HCT116 (cell line): ENCODE data around the gene WSCD2. TPM values are rescaled to one million over a fixed set of nuclear protein-coding genes. Genes with fewer than 3 reads are reported as not detected.

Experiments used
- ATAC-seq: fragments of 200-7000 bp; cut with Tn5 transposase; 2 replicates; pipeline ENCODE4 v1.9.1; 2020; ENCODE audit warnings: mild to moderate bottlenecking, moderate library complexity
- BruUV-seq: library from RNA; stranded (reverse); fragments of 400-500 nt; replicated peaks from 2 replicates; lab custom pipeline; 2021; lab: Mats Ljungman, UMichigan
- CTCF ChIA-PET: fragments of 300-600 bp; sonication (Branson Sonifier 250); formaldehyde crosslinking; loops from one replicate; lab custom pipeline; 2021; ENCODE audit warnings: antibody characterized with exemption; lab: Charles Lee
- POLR2A ChIA-PET: fragments of 300-600, 350-600 bp; sonication (Branson Sonifier 250); formaldehyde crosslinking; loops from one replicate; lab custom pipeline; 2021; ENCODE audit warnings: antibody characterized with exemption; lab: Charles Lee
- RAD21 ChIA-PET, 2 experiments: fragments of 300-600 bp; sonication (Branson Sonifier 250); formaldehyde crosslinking; loops; one replicate each; lab custom pipeline; 2023; ENCODE audit warnings: low total read pairs in 2 of 2; ENCODE audit not compliant: uncharacterized antibody in 2 of 2, unreplicated experiment in 2 of 2, low non-redundant PET in 1 of 2; lab: Charles Lee
- DNase-seq: peaks from one replicate; pipeline ENCODE4 v3.0.0-alpha.2; 2010; ENCODE audit warnings: low read depth, low spot score
- H2AFZ ChIP-seq: fragments of 200-600 bp; shearing (Covaris generic), sonication (generic); 2 replicates; pipeline ENCODE4 v1.6.1; 2017; ENCODE audit warnings: low read depth, mixed run types, mixed read lengths, antibody characterized with exemption, low read length; ENCODE audit not compliant: poor library complexity, severe bottlenecking
- H3K27ac ChIP-seq: 2 replicates; pipeline ENCODE4 v1.5.1; 2012; ENCODE audit warnings: low read depth, low read length
- H3K27me3 ChIP-seq: fragments of 200-600 bp; sonication (generic); 2 replicates; pipeline ENCODE4 v1.6.1; 2016; ENCODE audit warnings: mixed run types, low read length, mixed read lengths; ENCODE audit not compliant: insufficient read depth
- H3K36me3 ChIP-seq, 2 experiments: fragments of 200-500 bp in 1 of 2; fragments of 200-600 bp in 1 of 2; sonication (Bioruptor generic) in 1 of 2; sonication (generic) in 1 of 2; 2 replicates each; pipeline versions ENCODE4 v1.5.1 to v1.6.1; 2014 to 2016; ENCODE audit warnings: low read length in 2 of 2, inconsistent platforms in 1 of 2, mixed read lengths in 1 of 2, mixed run types in 1 of 2; ENCODE audit not compliant: insufficient read depth in 2 of 2, control insufficient read depth in 1 of 2
- H3K4me1 ChIP-seq, 2 experiments: fragments of 200-600 bp in 1 of 2; sonication (generic) in 1 of 2; 2 replicates each; pipeline versions ENCODE4 v1.5.1 to v1.6.1; 2012 to 2017; ENCODE audit warnings: low read length in 2 of 2, inconsistent platforms in 1 of 2, mild to moderate bottlenecking in 1 of 2, mixed read lengths in 1 of 2, mixed run types in 1 of 2, moderate library complexity in 1 of 2; ENCODE audit not compliant: insufficient read depth in 2 of 2, control insufficient read depth in 1 of 2
- H3K4me2 ChIP-seq: fragments of 200-600 bp; sonication (generic); 2 replicates; pipeline ENCODE4 v1.6.1; 2017; ENCODE audit warnings: mixed run types, low read length, mixed read lengths
- H3K4me3 ChIP-seq, 2 experiments: fragments of 200-600 bp in 1 of 2; sonication (generic) in 1 of 2; replicated peaks in 1 of 2; 2 replicates each; pipeline ENCODE4 v1.5.1; 2011 to 2016; ENCODE audit warnings: low read length in 2 of 2, control low read depth in 1 of 2, low read depth in 1 of 2, mild to moderate bottlenecking in 1 of 2, mixed read lengths in 1 of 2, mixed run types in 1 of 2
- H3K79me2 ChIP-seq: fragments of 200-600 bp; sonication (generic); 2 replicates; pipeline ENCODE4 v1.6.1; 2017; ENCODE audit warnings: mild to moderate bottlenecking, mixed run types, low read length, moderate library complexity, mixed read lengths; ENCODE audit not compliant: insufficient read depth
- H3K9ac ChIP-seq: fragments of 200-600 bp; sonication (generic); 2 replicates; pipeline ENCODE4 v1.6.1; 2016; ENCODE audit warnings: low read length, mixed read lengths
- H3K9me2 ChIP-seq: fragments of 200-600 bp; sonication (generic), shearing (Covaris generic); 2 replicates; pipeline ENCODE4 v1.6.1; 2017; ENCODE audit warnings: mixed run types, mild to moderate bottlenecking, moderate library complexity; ENCODE audit not compliant: insufficient read depth
- H3K9me3 ChIP-seq, 2 experiments: fragments of 200-500 bp in 1 of 2; fragments of 200-600 bp in 1 of 2; sonication (Bioruptor generic) in 1 of 2; sonication (generic) in 1 of 2; 2 replicates each; pipeline ENCODE4 v1.6.1; 2014 to 2017; ENCODE audit warnings: low read length in 2 of 2, mixed read lengths in 2 of 2, inconsistent platforms in 1 of 2, low read depth in 1 of 2, mild to moderate bottlenecking in 1 of 2, mixed run types in 1 of 2, moderate library complexity in 1 of 2; ENCODE audit not compliant: control insufficient read depth in 1 of 2, insufficient read depth in 1 of 2
- H4K20me1 ChIP-seq: fragments of 200-600 bp; sonication (generic), shearing (Covaris generic); 2 replicates; pipeline ENCODE4 v1.6.1; 2017; ENCODE audit warnings: mixed run types, mild to moderate bottlenecking, moderate library complexity; ENCODE audit not compliant: insufficient read depth
- EZH2phosphoT487 ChIP-seq: fragments of 200-600 bp; IDR thresholded peaks from 2 replicates; pipeline ENCODE4 v1.6.1; 2018; ENCODE audit warnings: antibody characterized with exemption, borderline replicate concordance
- FOSL1 ChIP-seq: IDR thresholded peaks from 2 replicates; pipeline ENCODE4 v1.6.1; 2012; ENCODE audit warnings: low read depth
- JUND ChIP-seq: IDR thresholded peaks from 2 replicates; pipeline ENCODE4 v1.6.1; 2012
- POLR2AphosphoS5 ChIP-seq: IDR thresholded peaks from 2 replicates; pipeline ENCODE4 v1.6.1; 2011; ENCODE audit warnings: mild to moderate bottlenecking, low read depth, low read length, moderate library complexity
- SRF ChIP-seq: IDR thresholded peaks from 2 replicates; pipeline ENCODE4 v1.6.1; 2012; ENCODE audit warnings: low read depth
- YY1 ChIP-seq: IDR thresholded peaks from 2 replicates; pipeline ENCODE4 v1.6.1; 2011; ENCODE audit warnings: low read length, low read depth, moderate library complexity, mild to moderate bottlenecking; ENCODE audit not compliant: insufficient replicate concordance; ENCODE audit errors: extremely low read depth
- intact Hi-C: fragments of 100-400 bp; cut with micrococcal nuclease; formaldehyde crosslinking; loops from 2 replicates; pipeline ENCODE4 v1.10.0; 2022
- total RNA-seq: library from RNA; stranded (reverse); gene quantifications from one replicate; pipeline ENCODE4 v1.2.1, GENCODE V29; 2021; ENCODE audit not compliant: unreplicated experiment
- TF ChIP-seq, protein P1 (sequence below): IDR thresholded peaks from 2 replicates; pipeline ENCODE4 v1.6.1; 2012
- TF ChIP-seq, protein P2 (sequence below): IDR thresholded peaks from 2 replicates; pipeline ENCODE4 v1.6.1; 2012; ENCODE audit warnings: low read depth
- TF ChIP-seq, protein P3 (sequence below), 3 experiments: fragments of 200-600 bp in 1 of 3; sonication (generic) in 1 of 3; IDR thresholded peaks in 2 of 3; conservative IDR thresholded peaks in 1 of 3; 2 replicates each; pipeline ENCODE4 v1.5.1; 2012 to 2017; ENCODE audit warnings: low read depth in 2 of 3, low read length in 2 of 3, antibody characterized with exemption in 1 of 3, borderline replicate concordance in 1 of 3, control low read depth in 1 of 3, mild to moderate bottlenecking in 1 of 3, mixed read lengths in 1 of 3, mixed run types in 1 of 3, moderate library complexity in 1 of 3; ENCODE audit not compliant: insufficient read depth in 1 of 3

WSCD2 gene
- total RNA-seq, 1 experiment from 2014 or later: 0.05 TPM

DNA sequence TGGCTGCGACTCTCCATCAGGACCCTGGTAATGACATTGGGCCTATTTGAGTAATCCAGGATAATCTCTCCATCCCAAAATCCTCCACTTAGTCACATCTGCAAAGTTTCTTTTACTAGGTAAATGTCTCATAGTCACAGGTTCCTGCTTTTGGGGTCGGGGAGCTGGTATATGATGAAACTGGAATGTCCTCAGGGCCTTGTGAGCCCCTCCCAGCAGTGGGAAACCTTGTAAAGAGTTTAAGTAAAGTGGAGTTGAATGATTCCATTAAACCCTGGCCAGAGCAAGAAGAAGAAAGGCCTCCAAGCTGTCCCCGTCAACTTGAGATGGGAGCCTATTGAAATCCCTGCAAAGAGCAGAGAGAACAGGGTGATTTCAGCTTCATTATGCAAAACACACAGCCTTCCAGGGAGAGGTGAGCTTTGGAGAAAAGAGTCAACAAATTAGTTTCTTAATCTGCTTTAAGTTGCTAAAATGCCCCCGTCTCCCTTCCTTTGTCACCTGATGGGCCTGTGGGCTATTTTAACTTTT, 12.6 kb downstream of the WSCD2 start:
- no peak for TF ChIP-seq FOSL1
- TF ChIP-seq, protein P1, sequence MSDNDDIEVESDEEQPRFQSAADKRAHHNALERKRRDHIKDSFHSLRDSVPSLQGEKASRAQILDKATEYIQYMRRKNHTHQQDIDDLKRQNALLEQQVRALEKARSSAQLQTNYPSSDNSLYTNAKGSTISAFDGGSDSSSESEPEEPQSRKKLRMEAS: no peak
- no peak for TF ChIP-seq YY1
- TF ChIP-seq, protein P2, sequence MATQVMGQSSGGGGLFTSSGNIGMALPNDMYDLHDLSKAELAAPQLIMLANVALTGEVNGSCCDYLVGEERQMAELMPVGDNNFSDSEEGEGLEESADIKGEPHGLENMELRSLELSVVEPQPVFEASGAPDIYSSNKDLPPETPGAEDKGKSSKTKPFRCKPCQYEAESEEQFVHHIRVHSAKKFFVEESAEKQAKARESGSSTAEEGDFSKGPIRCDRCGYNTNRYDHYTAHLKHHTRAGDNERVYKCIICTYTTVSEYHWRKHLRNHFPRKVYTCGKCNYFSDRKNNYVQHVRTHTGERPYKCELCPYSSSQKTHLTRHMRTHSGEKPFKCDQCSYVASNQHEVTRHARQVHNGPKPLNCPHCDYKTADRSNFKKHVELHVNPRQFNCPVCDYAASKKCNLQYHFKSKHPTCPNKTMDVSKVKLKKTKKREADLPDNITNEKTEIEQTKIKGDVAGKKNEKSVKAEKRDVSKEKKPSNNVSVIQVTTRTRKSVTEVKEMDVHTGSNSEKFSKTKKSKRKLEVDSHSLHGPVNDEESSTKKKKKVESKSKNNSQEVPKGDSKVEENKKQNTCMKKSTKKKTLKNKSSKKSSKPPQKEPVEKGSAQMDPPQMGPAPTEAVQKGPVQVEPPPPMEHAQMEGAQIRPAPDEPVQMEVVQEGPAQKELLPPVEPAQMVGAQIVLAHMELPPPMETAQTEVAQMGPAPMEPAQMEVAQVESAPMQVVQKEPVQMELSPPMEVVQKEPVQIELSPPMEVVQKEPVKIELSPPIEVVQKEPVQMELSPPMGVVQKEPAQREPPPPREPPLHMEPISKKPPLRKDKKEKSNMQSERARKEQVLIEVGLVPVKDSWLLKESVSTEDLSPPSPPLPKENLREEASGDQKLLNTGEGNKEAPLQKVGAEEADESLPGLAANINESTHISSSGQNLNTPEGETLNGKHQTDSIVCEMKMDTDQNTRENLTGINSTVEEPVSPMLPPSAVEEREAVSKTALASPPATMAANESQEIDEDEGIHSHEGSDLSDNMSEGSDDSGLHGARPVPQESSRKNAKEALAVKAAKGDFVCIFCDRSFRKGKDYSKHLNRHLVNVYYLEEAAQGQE: no peak
- no peak for TF ChIP-seq SRF
- no peak for TF ChIP-seq POLR2AphosphoS5
- no peak for TF ChIP-seq EZH2phosphoT487
- TF ChIP-seq, protein P3, sequence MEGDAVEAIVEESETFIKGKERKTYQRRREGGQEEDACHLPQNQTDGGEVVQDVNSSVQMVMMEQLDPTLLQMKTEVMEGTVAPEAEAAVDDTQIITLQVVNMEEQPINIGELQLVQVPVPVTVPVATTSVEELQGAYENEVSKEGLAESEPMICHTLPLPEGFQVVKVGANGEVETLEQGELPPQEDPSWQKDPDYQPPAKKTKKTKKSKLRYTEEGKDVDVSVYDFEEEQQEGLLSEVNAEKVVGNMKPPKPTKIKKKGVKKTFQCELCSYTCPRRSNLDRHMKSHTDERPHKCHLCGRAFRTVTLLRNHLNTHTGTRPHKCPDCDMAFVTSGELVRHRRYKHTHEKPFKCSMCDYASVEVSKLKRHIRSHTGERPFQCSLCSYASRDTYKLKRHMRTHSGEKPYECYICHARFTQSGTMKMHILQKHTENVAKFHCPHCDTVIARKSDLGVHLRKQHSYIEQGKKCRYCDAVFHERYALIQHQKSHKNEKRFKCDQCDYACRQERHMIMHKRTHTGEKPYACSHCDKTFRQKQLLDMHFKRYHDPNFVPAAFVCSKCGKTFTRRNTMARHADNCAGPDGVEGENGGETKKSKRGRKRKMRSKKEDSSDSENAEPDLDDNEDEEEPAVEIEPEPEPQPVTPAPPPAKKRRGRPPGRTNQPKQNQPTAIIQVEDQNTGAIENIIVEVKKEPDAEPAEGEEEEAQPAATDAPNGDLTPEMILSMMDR (IDR thresholded peaks at IDR 0.05 in 2 of 3, conservative IDR thresholded peaks at IDR 0.05 in 1 of 3; ENCODE audit: borderline replicate concordance in 1 of 3, insufficient read depth in 1 of 3, low read depth in 2 of 3, low read length in 2 of 3): no peak
- TF ChIP-seq JUND: no peak
- Histone ChIP-seq H3K9me2 (no peaks in the 10 kb centered on the region), H3K4me2 (no peak overlapping the region), H3K36me3 (no peaks in the 10 kb centered on the region), H3K27me3 (peaks cover 32% of the 10 kb centered on the region), H3K9me3 (no peaks in the 10 kb centered on the region), H3K4me1 (no peaks in the 10 kb centered on the region), H3K4me3 (no peak overlapping the region), H3K27ac (no peak overlapping the region), H3K79me2 (no peaks in the 10 kb centered on the region), H3K9ac (no peak overlapping the region), H4K20me1 (no peaks in the 10 kb centered on the region), H2AFZ (no peak overlapping the region)
- BruUV-seq: no TSS peak
- DNase-seq: no peak
- no peak for ATAC-seq
- ChIA-PET POLR2A (no interaction called here), RAD21 (no interaction called here), CTCF (no interaction called here)
- intact Hi-C loops: no loop called here
